Upper lobe of right lung (tissue), 1 donor: Measurements from ENCODE around the gene CYLD. TPM values are rescaled to one million over a fixed set of nuclear protein-coding genes. Genes with fewer than 3 reads are reported as not detected.

Experiments used
- ATAC-seq: fragments of 200-7000 bp; cut with Tn5 transposase; one replicate; pipeline ENCODE4 v1.9.1; 2020; ENCODE audit warnings: mild to moderate bottlenecking, moderate library complexity
- DNase-seq: peaks from one replicate; pipeline ENCODE4 v3.0.0-alpha.2; 2020
- H3K27ac ChIP-seq: fragments of 200-600 bp; one replicate; pipeline ENCODE4 v1.8.0; 2022
- H3K27me3 ChIP-seq: fragments of 200-600 bp; one replicate; pipeline ENCODE4 v1.8.0; 2022; ENCODE audit warnings: mild to moderate bottlenecking
- H3K36me3 ChIP-seq: fragments of 200-600 bp; one replicate; pipeline ENCODE4 v1.8.0; 2022
- H3K4me1 ChIP-seq: fragments of 200-600 bp; one replicate; pipeline ENCODE4 v1.8.0; 2022
- H3K4me3 ChIP-seq: fragments of 200-600 bp; one replicate; pipeline ENCODE4 v1.8.0; 2022; ENCODE audit warnings: mild to moderate bottlenecking
- H3K9me3 ChIP-seq: fragments of 200-600 bp; one replicate; pipeline ENCODE4 v1.8.0; 2022
- intact Hi-C: fragments of 100-400 bp; cut with DNase I; formaldehyde crosslinking; loops from one replicate; pipeline ENCODE4 v1.11.0; 2022
- total RNA-seq: library from RNA; stranded (reverse); fragmentation: NEBNext Ultra II Directional; extraction: Animal tissue kit (Norgen Biotek cat#: 25700); gene quantifications from one replicate; pipeline ENCODE4 v1.2.1, GENCODE V29; 2021
- TF ChIP-seq, protein P1 (sequence below): fragments of 200-600 bp; IDR thresholded peaks from one replicate; pipeline ENCODE4 v1.8.0; 2022; ENCODE audit warnings: antibody characterized with exemption
- donor health status: DM: no; HTN: yes; CAD: no; lungs with severe emphysema.

CYLD gene
- total RNA-seq, 1 donor from 2014 or later, result 48.3 TPM

DNA sequence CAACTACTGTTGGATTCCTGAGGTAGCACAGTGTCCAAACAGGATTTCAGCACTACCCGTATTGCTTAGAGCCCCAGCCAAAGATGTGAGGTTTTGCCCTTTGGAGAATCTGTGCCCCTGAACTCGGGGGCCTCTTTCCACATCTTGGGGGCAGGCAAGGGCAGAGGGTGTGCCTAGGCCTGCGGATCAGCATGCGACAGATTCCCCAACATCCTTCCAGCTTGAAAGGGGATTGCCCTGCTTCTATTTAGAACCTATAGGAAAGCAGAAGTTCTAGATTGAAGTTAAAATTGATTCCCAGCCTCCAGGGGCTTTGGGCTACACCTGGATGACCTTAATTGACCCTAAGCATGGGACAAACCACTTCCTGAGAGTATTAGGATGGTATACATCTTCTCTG lies 28.9 kb upstream of the CYLD start:
- DNase-seq (no peak), ATAC-seq (no peak)
- no peaks in the 10 kb centered on the region for H3K36me3 ChIP-seq
- peaks cover 27% of the 10 kb centered on the region for H3K4me1 ChIP-seq
- no peak overlapping the region for H3K4me3 ChIP-seq
- intact Hi-C loops, result no loop called here
- H3K27me3 ChIP-seq, result no peaks in the 10 kb centered on the region
- TF ChIP-seq, protein P1, sequence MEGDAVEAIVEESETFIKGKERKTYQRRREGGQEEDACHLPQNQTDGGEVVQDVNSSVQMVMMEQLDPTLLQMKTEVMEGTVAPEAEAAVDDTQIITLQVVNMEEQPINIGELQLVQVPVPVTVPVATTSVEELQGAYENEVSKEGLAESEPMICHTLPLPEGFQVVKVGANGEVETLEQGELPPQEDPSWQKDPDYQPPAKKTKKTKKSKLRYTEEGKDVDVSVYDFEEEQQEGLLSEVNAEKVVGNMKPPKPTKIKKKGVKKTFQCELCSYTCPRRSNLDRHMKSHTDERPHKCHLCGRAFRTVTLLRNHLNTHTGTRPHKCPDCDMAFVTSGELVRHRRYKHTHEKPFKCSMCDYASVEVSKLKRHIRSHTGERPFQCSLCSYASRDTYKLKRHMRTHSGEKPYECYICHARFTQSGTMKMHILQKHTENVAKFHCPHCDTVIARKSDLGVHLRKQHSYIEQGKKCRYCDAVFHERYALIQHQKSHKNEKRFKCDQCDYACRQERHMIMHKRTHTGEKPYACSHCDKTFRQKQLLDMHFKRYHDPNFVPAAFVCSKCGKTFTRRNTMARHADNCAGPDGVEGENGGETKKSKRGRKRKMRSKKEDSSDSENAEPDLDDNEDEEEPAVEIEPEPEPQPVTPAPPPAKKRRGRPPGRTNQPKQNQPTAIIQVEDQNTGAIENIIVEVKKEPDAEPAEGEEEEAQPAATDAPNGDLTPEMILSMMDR, result no peak
- no peaks in the 10 kb centered on the region for H3K9me3 ChIP-seq
- H3K27ac ChIP-seq, result no peak overlapping the region

DNA sequence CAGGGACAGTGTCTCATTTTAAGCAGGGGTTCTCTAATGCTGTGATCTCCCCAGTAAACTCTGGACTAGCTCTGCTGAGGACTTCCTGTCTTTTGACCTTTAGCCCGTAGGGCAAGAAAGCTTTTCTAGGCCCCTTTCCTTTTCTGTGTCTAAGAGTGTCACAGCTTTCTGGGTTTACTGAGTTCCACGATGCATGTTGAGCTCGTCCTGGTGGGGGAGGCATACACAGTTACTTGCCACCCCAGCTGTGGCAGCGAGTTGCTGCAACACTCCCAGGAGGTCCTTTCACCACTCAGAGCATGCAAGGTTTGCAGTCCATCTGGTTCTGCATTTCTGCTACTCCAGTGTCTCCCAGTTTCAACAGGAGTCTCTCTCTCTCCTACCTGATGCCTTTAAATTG lies 24.8 kb upstream of the CYLD start:
- intact Hi-C loops, result no loop called here
- ATAC-seq (no peak), DNase-seq (no peak)
- H3K4me1 ChIP-seq, result peaks cover 5% of the 10 kb centered on the region
- H3K27ac ChIP-seq, result no peak overlapping the region
- TF ChIP-seq, protein P1, result no peak
- H3K27me3 ChIP-seq, result no peaks in the 10 kb centered on the region
- no peaks in the 10 kb centered on the region for H3K36me3 ChIP-seq
- no peak overlapping the region for H3K4me3 ChIP-seq
- no peaks in the 10 kb centered on the region for H3K9me3 ChIP-seq

DNA sequence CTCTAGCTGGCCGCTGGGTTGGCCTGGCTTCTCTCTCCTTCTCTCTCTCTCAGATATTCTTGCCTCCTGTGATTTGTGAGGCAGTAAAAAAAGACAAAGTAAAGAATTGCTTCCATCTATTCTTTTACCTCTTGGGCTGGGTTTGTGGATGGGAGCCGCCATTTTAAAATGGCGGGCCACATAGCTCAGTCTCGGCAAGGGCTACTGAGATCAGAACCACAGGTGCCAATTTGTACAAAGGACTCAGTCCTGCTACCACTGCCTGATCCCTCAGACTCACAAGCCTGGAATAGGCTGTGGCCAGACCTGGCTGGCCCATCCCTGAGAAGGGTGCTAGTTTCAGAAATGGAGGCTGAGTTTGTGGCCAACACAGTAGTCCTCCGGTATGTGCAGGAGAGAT lies 24.4 kb upstream of the CYLD start:
- H3K4me1 ChIP-seq, result peaks cover 2% of the 10 kb centered on the region
- TF ChIP-seq, protein P1, result no peak
- no peaks in the 10 kb centered on the region for H3K36me3 ChIP-seq
- ATAC-seq (no peak), DNase-seq (no peak)
- intact Hi-C loops, result no loop called here
- no peak overlapping the region for H3K4me3 ChIP-seq
- H3K27me3 ChIP-seq, result no peaks in the 10 kb centered on the region
- no peaks in the 10 kb centered on the region for H3K9me3 ChIP-seq
- H3K27ac ChIP-seq, result no peak overlapping the region

DNA sequence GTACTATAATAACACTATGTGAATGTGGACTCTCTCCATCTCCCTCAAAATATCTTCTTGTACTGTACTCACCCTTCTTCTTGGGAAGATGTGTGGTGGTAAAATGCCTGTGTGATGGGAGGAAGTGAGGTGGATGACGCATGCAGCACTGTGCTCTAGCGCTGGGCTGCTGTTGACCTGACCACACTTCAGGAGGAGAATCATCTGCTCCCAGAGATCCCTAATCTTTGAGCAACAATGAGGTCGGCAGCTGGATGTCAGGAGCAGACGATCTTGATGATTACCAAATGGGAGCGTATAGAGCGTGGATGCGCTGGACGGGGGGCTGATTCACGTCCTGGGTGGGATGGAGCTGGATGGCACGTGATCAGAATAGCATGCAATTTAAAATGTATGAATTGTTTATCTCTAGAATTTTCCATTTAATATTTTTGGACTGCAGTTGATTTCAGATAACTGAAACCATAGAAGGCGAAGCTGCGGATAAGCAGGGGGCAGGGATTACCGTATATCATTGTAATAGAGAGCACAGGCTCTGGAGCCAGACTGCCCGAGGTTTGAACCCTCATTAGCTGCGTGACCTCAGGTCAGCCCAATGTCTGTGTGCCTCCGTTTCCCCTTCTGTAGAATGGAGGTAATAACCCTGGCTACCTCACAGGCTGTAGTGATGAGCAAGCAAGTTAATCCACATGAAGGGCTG lies 23.7 kb upstream of the CYLD start:
- Histone ChIP-seq H3K4me1 (peaks cover 1% of the 10 kb centered on the region), H3K36me3 (no peaks in the 10 kb centered on the region), H3K4me3 (no peak overlapping the region), H3K9me3 (no peaks in the 10 kb centered on the region), H3K27ac (no peak overlapping the region), H3K27me3 (no peaks in the 10 kb centered on the region)
- TF ChIP-seq, protein P1, result no peak
- DNase-seq (no peak), ATAC-seq (no peak)
- intact Hi-C loops, result no loop called here

DNA sequence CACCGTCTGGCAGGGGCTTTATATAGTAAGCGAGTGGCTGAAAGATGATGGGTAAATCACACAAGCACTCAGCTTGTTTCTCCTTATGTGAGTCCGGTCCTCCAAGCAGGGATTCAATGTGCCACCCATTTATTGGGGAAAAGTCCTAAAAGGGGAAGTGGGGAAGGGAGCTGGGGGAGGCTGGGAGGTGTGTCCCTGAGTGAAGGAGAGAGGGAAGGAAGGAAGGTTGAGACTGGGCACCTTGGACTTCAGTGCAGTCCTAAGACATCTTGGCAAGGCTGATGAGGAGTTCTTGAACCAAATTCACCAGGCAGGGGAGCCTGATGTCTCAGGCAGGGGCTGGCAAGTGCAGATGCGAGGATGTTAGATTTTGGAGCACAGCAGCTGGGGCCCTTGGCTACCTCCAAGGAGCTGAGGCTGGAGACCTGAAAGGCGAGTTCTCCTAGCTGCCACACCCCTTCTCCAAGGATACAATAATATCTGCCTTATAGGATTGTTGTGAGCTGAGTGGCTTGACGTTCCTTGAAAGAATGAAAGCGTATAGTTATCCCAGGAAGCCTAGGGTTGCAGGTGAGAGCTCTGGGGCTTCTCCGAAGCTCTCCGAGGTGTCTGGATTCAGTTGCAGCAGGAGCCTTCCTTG lies 23.0 kb upstream of the CYLD start:
- H3K27me3 ChIP-seq, result no peaks in the 10 kb centered on the region
- TF ChIP-seq, protein P1, result no peak
- intact Hi-C loops, result no loop called here
- H3K36me3 ChIP-seq, result no peaks in the 10 kb centered on the region
- DNase-seq (no peak), ATAC-seq (peak; percentile 33)
- no peaks in the 10 kb centered on the region for H3K9me3 ChIP-seq
- H3K27ac ChIP-seq, result no peak overlapping the region
- H3K4me1 ChIP-seq, result no peaks in the 10 kb centered on the region
- H3K4me3 ChIP-seq, result no peak overlapping the region
